ENCODE measurements around the gene TTC28. TPM values are rescaled to one million over a fixed set of nuclear protein-coding genes. Genes with fewer than 3 reads are reported as not detected.

The TTC28 gene
- total RNA-seq, 1 donor from 2014 or later: 24.5 TPM

GRCh38 chr22:28111501-28112189 lies 568.0 kb downstream of the TTC28 start:
- no peak for DNase-seq (ENCODE audit: low spot score in 2 of 2)
- peaks cover 0 to 5% of the 10 kb centered on the region in 2 donors for H3K36me3 ChIP-seq
- no peaks in the 10 kb centered on the region for H3K9me3 ChIP-seq
- H3K4me1 ChIP-seq: peaks cover 0 to 28% of the 10 kb centered on the region in 2 donors
- intact Hi-C loops (cut with DNase I): no loop called here
- TF ChIP-seq CTCF (IDR thresholded peaks at IDR 0.05): no peak
- H3K27ac ChIP-seq: peak overlapping the region in 1 of 2 donors; percentile 35
- H3K4me3 ChIP-seq: no peak overlapping the region
- H3K27me3 ChIP-seq: no peaks in the 10 kb centered on the region

DNA sequence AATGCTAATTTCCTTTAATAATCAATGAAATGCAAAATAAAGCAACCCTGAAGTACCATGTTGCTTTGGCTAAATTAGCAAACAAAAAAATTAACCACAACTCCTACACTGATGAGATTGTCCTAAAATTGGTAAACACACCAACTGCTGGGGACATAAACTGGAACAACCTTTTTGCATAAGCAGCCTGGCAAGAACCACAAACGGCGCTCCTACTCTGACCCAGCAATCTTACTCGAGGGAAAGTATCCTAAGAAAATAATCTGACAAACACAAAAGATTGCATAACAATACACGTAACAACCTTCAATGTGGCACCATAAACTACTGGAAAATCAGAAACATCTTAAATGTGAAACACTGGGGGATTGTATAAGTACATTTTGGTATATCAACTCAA lies 570.8 kb downstream of the TTC28 start:
- H3K36me3 ChIP-seq: peaks cover 5 to 11% of the 10 kb centered on the region in 2 donors
- H3K4me1 ChIP-seq: peaks cover 0 to 17% of the 10 kb centered on the region in 2 donors
- no peak for DNase-seq (ENCODE audit: low spot score in 2 of 2)
- H3K4me3 ChIP-seq: no peak overlapping the region
- no peak overlapping the region for H3K27ac ChIP-seq
- intact Hi-C loops (cut with DNase I): no loop called here
- no peak for TF ChIP-seq CTCF (IDR thresholded peaks at IDR 0.05)
- no peaks in the 10 kb centered on the region for H3K9me3 ChIP-seq
- no peaks in the 10 kb centered on the region for H3K27me3 ChIP-seq

DNA sequence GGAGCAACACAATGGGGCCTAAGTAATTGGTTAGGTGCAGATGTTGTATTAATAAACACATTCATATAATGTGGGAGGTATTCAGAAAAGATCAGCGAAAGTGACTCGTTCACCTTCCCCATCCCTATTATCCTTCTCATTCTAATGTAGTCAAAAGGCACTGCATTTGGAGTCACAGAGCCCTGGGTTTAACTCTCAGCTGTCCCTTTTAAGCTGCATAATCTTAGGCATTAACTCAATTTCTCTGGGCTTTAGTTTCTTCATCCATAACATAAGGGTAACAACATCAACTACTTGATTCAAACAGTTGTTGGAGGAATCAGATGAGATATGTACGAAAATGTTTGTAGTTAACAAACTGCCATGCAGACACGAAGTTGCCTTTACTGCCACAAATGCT lies 573.0 kb downstream of the TTC28 start:
- DNase-seq (ENCODE audit: low spot score in 2 of 2): no peak
- H3K4me3 ChIP-seq: no peak overlapping the region
- no peak overlapping the region for H3K27ac ChIP-seq
- H3K27me3 ChIP-seq: no peaks in the 10 kb centered on the region
- peaks cover 0 to 5% of the 10 kb centered on the region in 2 donors for H3K4me1 ChIP-seq
- intact Hi-C loops (cut with DNase I): no loop called here
- H3K9me3 ChIP-seq: no peaks in the 10 kb centered on the region
- TF ChIP-seq CTCF (IDR thresholded peaks at IDR 0.05): no peak
- H3K36me3 ChIP-seq: peaks cover 5 to 11% of the 10 kb centered on the region in 2 donors

DNA sequence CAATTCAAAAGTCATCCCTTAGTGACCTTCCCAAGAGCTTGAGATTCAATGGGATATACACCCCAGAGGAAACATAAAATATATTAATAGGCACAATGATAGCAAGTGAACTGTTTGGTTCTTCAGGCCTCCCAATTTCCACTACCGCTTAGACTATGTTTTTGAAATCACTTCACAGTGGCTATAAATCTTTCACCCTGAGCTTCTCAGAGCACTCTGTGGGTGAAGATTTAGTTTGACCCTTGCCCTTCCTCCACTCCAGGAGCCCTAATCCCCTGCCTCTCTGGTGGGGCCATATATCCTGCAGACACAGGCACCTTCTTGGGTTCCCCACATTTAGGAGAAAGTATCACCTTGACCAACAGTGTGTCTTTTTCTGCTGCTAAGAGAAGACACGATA lies 573.7 kb downstream of the TTC28 start:
- Histone ChIP-seq H3K4me3 (no peak overlapping the region), H3K36me3 (peaks cover 5 to 11% of the 10 kb centered on the region in 2 donors), H3K27me3 (no peaks in the 10 kb centered on the region), H3K9me3 (no peaks in the 10 kb centered on the region), H3K4me1 (no peaks in the 10 kb centered on the region), H3K27ac (no peak overlapping the region)
- intact Hi-C loops (cut with DNase I): no loop called here
- no peak for DNase-seq (ENCODE audit: low spot score in 2 of 2)
- no peak for TF ChIP-seq CTCF (IDR thresholded peaks at IDR 0.05)

DNA sequence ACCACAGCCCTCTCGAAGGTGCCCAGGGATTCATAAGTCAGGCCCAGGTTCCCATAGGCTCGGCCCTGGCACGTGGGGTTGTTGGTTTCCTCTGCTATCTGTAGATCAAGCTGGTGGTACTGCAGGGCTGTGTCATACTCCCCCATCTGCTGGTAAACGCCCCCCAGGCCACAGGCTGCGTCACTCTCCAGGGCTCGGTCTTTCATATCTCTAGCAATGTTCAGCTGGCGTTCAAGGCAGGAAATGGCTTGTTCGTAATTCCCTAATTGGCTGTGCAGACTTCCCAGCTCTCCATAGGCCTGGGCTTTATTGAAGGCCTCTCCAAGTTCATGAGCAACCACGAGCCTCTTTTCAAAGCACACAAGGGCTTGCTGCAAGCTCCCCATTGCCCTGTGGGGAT lies 574.2 kb downstream of the TTC28 start:
- Histone ChIP-seq H3K27ac (no peak overlapping the region), H3K9me3 (no peaks in the 10 kb centered on the region), H3K4me3 (no peak overlapping the region), H3K36me3 (peaks cover 5 to 11% of the 10 kb centered on the region in 2 donors), H3K27me3 (no peaks in the 10 kb centered on the region), H3K4me1 (no peaks in the 10 kb centered on the region)
- no peak for DNase-seq (ENCODE audit: low spot score in 2 of 2)
- intact Hi-C loops (cut with DNase I): no loop called here
- TF ChIP-seq CTCF (IDR thresholded peaks at IDR 0.05): no peak
